Measurements from ENCODE around the gene TLR10. TPM values are rescaled to one million over a fixed set of nuclear protein-coding genes. Genes with fewer than 3 reads are reported as not detected.

TLR10 gene
- total and polyA plus RNA-seq, 9 donors: 0.08 to 1.4 (median 0.23) TPM; not detected in 3

- intact Hi-C loops (cut with DNase I): no loop called here
- Histone ChIP-seq H3K9me3 (no peaks in the 10 kb centered on the region), H3K4me3 (no peak overlapping the region), H3K4me1 (ENCODE audit: insufficient read depth) (peaks cover 1% of the 10 kb centered on the region), H3K27ac (no peak overlapping the region), H3K36me3 (no peaks in the 10 kb centered on the region), H3K27me3 (no peaks in the 10 kb centered on the region)
- WGBS, 3 donors: 93 to 98% (median 96%) methylated on average over 5 of the region's 5 CpGs
- no peak for DNase-seq
- TF ChIP-seq CTCF (IDR thresholded peaks at IDR 0.05) (no peak), EP300 (IDR thresholded peaks at IDR 0.05) (no peak), POLR2A (IDR thresholded peaks at IDR 0.05) (no peak)
Observed at GRCh38 chr4:38745881-38746280, 36.9 kb downstream of the TLR10 start.

GRCh38 chr4:38743866-38744265 is 38.9 kb downstream of the TLR10 start:
- Histone ChIP-seq H3K4me1 (ENCODE audit: insufficient read depth) (peaks cover 1% of the 10 kb centered on the region), H3K4me3 (no peak overlapping the region), H3K9me3 (no peaks in the 10 kb centered on the region), H3K27me3 (no peaks in the 10 kb centered on the region), H3K27ac (no peak overlapping the region), H3K36me3 (no peaks in the 10 kb centered on the region)
- intact Hi-C loops (cut with DNase I): loop anchor here in 1 of 4 donors (5.0 kb wide), 1 partner anchor 562 kb away; no protein-coding TSS in a partner anchor
- 88 to 91% (median 89%) methylated on average over 1 of the region's 1 CpG for WGBS, 3 donors
- no peak for TF ChIP-seq POLR2A (IDR thresholded peaks at IDR 0.05)
- no peak for TF ChIP-seq CTCF (IDR thresholded peaks at IDR 0.05)
- TF ChIP-seq EP300 (IDR thresholded peaks at IDR 0.05): no peak
- no peak for DNase-seq

GRCh38 chr4:38740303-38740702 is 42.5 kb downstream of the TLR10 start:
- H3K4me3 ChIP-seq: no peak overlapping the region
- no peak for TF ChIP-seq CTCF (IDR thresholded peaks at IDR 0.05)
- TF ChIP-seq POLR2A (IDR thresholded peaks at IDR 0.05): no peak
- no peak for TF ChIP-seq EP300 (IDR thresholded peaks at IDR 0.05)
- no peaks in the 10 kb centered on the region for H3K27me3 ChIP-seq
- no peaks in the 10 kb centered on the region for H3K36me3 ChIP-seq
- H3K9me3 ChIP-seq: no peaks in the 10 kb centered on the region
- H3K27ac ChIP-seq: no peak overlapping the region
- H3K4me1 ChIP-seq (ENCODE audit: insufficient read depth): peaks cover 1% of the 10 kb centered on the region
- DNase-seq: no peak
- intact Hi-C loops (cut with DNase I): loop anchor here in 1 of 4 donors (5.0 kb wide), 1 partner anchor 558 kb away; no protein-coding TSS in a partner anchor
- WGBS, 3 donors: 67 to 92% (median 83%) methylated on average over 2 of the region's 2 CpGs

GRCh38 chr4:38738940-38739803 is 43.6 kb downstream of the TLR10 start:
- Histone ChIP-seq H3K4me1 (ENCODE audit: insufficient read depth) (peaks cover 1% of the 10 kb centered on the region), H3K27me3 (no peaks in the 10 kb centered on the region), H3K27ac (no peak overlapping the region), H3K36me3 (no peaks in the 10 kb centered on the region), H3K9me3 (no peaks in the 10 kb centered on the region), H3K4me3 (no peak overlapping the region)
- TF ChIP-seq EP300 (IDR thresholded peaks at IDR 0.05) (no peak), POLR2A (IDR thresholded peaks at IDR 0.05) (no peak), CTCF (IDR thresholded peaks at IDR 0.05) (no peak)
- WGBS, 3 donors: 96% methylated on average over 6 of the region's 6 CpGs
- no peak for DNase-seq
- intact Hi-C loops (cut with DNase I): loop anchor here in 1 of 4 donors (10.0 kb wide), 2 partner anchors 564 to 674 kb away; no protein-coding TSS in a partner anchor

Data from ovary (tissue), 9 donors.